Breast epithelium (tissue), 3 donors: Measurements from ENCODE around the gene GALNTL6.

Experiments used
- POLR2A ChIP-seq: fragments of 450-650 bp; IDR thresholded peaks from one replicate; pipeline ENCODE4 v1.6.1; 2016; ENCODE audit warnings: antibody characterized with exemption, mild to moderate bottlenecking, moderate library complexity
- POLR2AphosphoS5 ChIP-seq, 3 donors: sonication (generic); formaldehyde crosslinking; IDR thresholded peaks; one replicate each; pipeline ENCODE4 v1.6.1; 2017; ENCODE audit warnings: antibody characterized with exemption in 3 of 3
- TF ChIP-seq, protein P1 (sequence below), 3 donors: fragments of 450-650 bp; IDR thresholded peaks; one replicate each; pipeline ENCODE4 v1.5.1; 2016 to 2017; ENCODE audit warnings: antibody characterized with exemption in 3 of 3, mild to moderate bottlenecking in 3 of 3, moderate library complexity in 3 of 3

GRCh38 chr4:172815499-172816164 lies 1002.4 kb downstream of the GALNTL6 start:
- TF ChIP-seq, protein P1, sequence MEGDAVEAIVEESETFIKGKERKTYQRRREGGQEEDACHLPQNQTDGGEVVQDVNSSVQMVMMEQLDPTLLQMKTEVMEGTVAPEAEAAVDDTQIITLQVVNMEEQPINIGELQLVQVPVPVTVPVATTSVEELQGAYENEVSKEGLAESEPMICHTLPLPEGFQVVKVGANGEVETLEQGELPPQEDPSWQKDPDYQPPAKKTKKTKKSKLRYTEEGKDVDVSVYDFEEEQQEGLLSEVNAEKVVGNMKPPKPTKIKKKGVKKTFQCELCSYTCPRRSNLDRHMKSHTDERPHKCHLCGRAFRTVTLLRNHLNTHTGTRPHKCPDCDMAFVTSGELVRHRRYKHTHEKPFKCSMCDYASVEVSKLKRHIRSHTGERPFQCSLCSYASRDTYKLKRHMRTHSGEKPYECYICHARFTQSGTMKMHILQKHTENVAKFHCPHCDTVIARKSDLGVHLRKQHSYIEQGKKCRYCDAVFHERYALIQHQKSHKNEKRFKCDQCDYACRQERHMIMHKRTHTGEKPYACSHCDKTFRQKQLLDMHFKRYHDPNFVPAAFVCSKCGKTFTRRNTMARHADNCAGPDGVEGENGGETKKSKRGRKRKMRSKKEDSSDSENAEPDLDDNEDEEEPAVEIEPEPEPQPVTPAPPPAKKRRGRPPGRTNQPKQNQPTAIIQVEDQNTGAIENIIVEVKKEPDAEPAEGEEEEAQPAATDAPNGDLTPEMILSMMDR (IDR thresholded peaks at IDR 0.05): no peak
- no peak for TF ChIP-seq POLR2A
- no peak for TF ChIP-seq POLR2AphosphoS5 (IDR thresholded peaks at IDR 0.05)
